HepG2 (cell line): Measurements from ENCODE around the gene EMC9. TPM values are rescaled to one million over a fixed set of nuclear protein-coding genes. Genes with fewer than 3 reads are reported as not detected.

Source experiments
- ATF7-NPFF ChIP-seq: sonication (generic); formaldehyde crosslinking; IDR thresholded peaks from 2 replicates; pipeline ENCODE4 v1.8.1; 2023; ENCODE audit warnings: mild to moderate bottlenecking, low read depth, missing genetic modification reagents, moderate library complexity
- ATM ChIP-seq: fragments of 450-650 bp; IDR thresholded peaks from 2 replicates; pipeline ENCODE4 v1.7.1; 2017; ENCODE audit warnings: mild to moderate bottlenecking, borderline replicate concordance
- BRCA1 ChIP-seq: sonication (generic); formaldehyde crosslinking; IDR thresholded peaks from 2 replicates; pipeline ENCODE4 v1.4.0; 2020; ENCODE audit warnings: missing genetic modification reagents
- CHD2 ChIP-seq: IDR thresholded peaks from 2 replicates; pipeline ENCODE4 v1.6.1; 2011; ENCODE audit warnings: low read depth, low read length, improper control_type of control experiment
- FOXK2 ChIP-seq: fragments of 450-650 bp; IDR thresholded peaks from 2 replicates; pipeline ENCODE4 v1.6.1; 2016
- KDM1A ChIP-seq: IDR thresholded peaks from 2 replicates; pipeline ENCODE4 v1.6.1; 2016; ENCODE audit warnings: missing compliant biosample characterization
- MAZ ChIP-seq, 2 experiments: sonication (generic) in 1 of 2; formaldehyde crosslinking in 1 of 2; IDR thresholded peaks; 2 replicates each; pipeline versions ENCODE4 v1.5.0 to v1.6.1; 2012 to 2020; ENCODE audit warnings: low read depth in 2 of 2, mild to moderate bottlenecking in 2 of 2, borderline replicate concordance in 1 of 2, improper control_type of control experiment in 1 of 2, low read length in 1 of 2, missing genetic modification reagents in 1 of 2, moderate library complexity in 1 of 2
- MBD4 ChIP-seq: IDR thresholded peaks from 2 replicates; pipeline ENCODE4 v1.6.1; 2012; ENCODE audit warnings: low read length, inconsistent platforms, borderline replicate concordance
- MED13 ChIP-seq: sonication (generic); formaldehyde crosslinking; IDR thresholded peaks from 2 replicates; pipeline ENCODE4 v1.5.0; 2020; ENCODE audit warnings: missing genetic modification reagents
- NR2F2 ChIP-seq: IDR thresholded peaks from 2 replicates; pipeline ENCODE4 v1.6.1; 2012; ENCODE audit warnings: low read depth, inconsistent platforms, borderline replicate concordance
- PLRG1 ChIP-seq: fragments of 450-650 bp; conservative IDR thresholded peaks from 2 replicates; pipeline ENCODE4 v1.6.1; 2016
- SSRP1 ChIP-seq: IDR thresholded peaks from 2 replicates; pipeline ENCODE4 v1.6.1; 2016; ENCODE audit warnings: control low read depth
- SUZ12 ChIP-seq: fragments of 150-350 bp; IDR thresholded peaks from 2 replicates; pipeline ENCODE4 v1.6.1; 2014; ENCODE audit warnings: low read depth, low read length
- U2AF2 ChIP-seq: fragments of 200-400 bp; formaldehyde crosslinking; IDR thresholded peaks from 2 replicates; pipeline ENCODE4 v1.6.1; 2017; ENCODE audit warnings: low read depth, mild to moderate bottlenecking, low read length
- ZNF205 ChIP-seq: IDR thresholded peaks from 2 replicates; pipeline ENCODE4 v1.6.1; 2018; ENCODE audit warnings: missing biosample characterization, missing genetic modification reagents
- ZNF292 ChIP-seq: sonication (generic); formaldehyde crosslinking; IDR thresholded peaks from 2 replicates; pipeline ENCODE4 v1.8.1; 2022; ENCODE audit warnings: mild to moderate bottlenecking, low read depth, missing genetic modification reagents, borderline replicate concordance
- ZNF543 ChIP-seq: sonication (generic); formaldehyde crosslinking; IDR thresholded peaks from 2 replicates; pipeline ENCODE4 v1.4.0; 2020; ENCODE audit warnings: mild to moderate bottlenecking, missing genetic modification reagents
- ZNF552 ChIP-seq: sonication (generic); formaldehyde crosslinking; IDR thresholded peaks from 2 replicates; pipeline ENCODE4 v1.9.0; 2022; ENCODE audit warnings: missing genetic modification reagents, mild to moderate bottlenecking, borderline replicate concordance
- ZNF569 ChIP-seq: sonication (generic); formaldehyde crosslinking; IDR thresholded peaks from 2 replicates; pipeline ENCODE4 v1.5.0; 2020; ENCODE audit warnings: mild to moderate bottlenecking, missing genetic modification reagents, moderate library complexity, borderline replicate concordance
- ZNF75D ChIP-seq: sonication (generic); formaldehyde crosslinking; IDR thresholded peaks from 2 replicates; pipeline ENCODE4 v1.8.1; 2023; ENCODE audit warnings: missing genetic modification reagents, mild to moderate bottlenecking, borderline replicate concordance
- polyA plus RNA-seq, 8 experiments: library from polyadenylated mRNA; depleted of rRNA in 3 of 8; stranded (reverse) in 7 of 8; unstranded in 1 of 8; fragments of >200 nt; fragmentation: Illumina TruSeq in 4 of 8; extraction: Trizol in 4 of 8; gene quantifications; 2 replicates each; pipeline versions ENCODE4 v1.2.1 to v1.2.3, GENCODE V29; 2011 to 2016; ENCODE audit warnings: low read depth in 4 of 8, missing spikeins in 1 of 8, mixed read lengths in 1 of 8; ENCODE audit not compliant: insufficient read depth in 1 of 8
- total RNA-seq, 5 experiments: library from RNA; depleted of rRNA; stranded (reverse); fragments of >200 nt; fragmentation: Illumina TruSeq; extraction: Trizol; gene quantifications; 2 replicates each; pipeline ENCODE4 v1.2.3, GENCODE V29; 2016; ENCODE audit warnings: low read depth in 1 of 5
- TF ChIP-seq, protein P1 (sequence below): sonication (generic); formaldehyde crosslinking; IDR thresholded peaks from 2 replicates; pipeline ENCODE4 v1.9.0; 2021; ENCODE audit warnings: missing genetic modification reagents, borderline replicate concordance
- TF ChIP-seq, protein P2 (sequence below): sonication (generic); formaldehyde crosslinking; IDR thresholded peaks from 2 replicates; pipeline ENCODE4 v1.8.1; 2023; ENCODE audit warnings: mild to moderate bottlenecking, moderate library complexity, missing genetic modification reagents
- TF ChIP-seq, protein P3 (sequence below): sonication (generic); formaldehyde crosslinking; IDR thresholded peaks from 2 replicates; pipeline ENCODE4 v1.5.1; 2020; ENCODE audit warnings: missing genetic modification reagents, mild to moderate bottlenecking, borderline replicate concordance
- TF ChIP-seq, protein P4 (sequence below): sonication (generic); formaldehyde crosslinking; IDR thresholded peaks from 2 replicates; pipeline ENCODE4 v1.4.0; 2020; ENCODE audit warnings: missing genetic modification reagents
- TF ChIP-seq, protein P5 (sequence below): sonication (generic); formaldehyde crosslinking; IDR thresholded peaks from 2 replicates; pipeline ENCODE4 v1.8.1; 2023; ENCODE audit warnings: missing genetic modification reagents, mild to moderate bottlenecking, borderline replicate concordance

The EMC9 gene
- total and polyA plus RNA-seq, 2 of the 13 experiments (the other 11 are each of a cell fraction or from before 2014, with no cell fraction given) = 60.5 to 78.7 TPM

DNA sequence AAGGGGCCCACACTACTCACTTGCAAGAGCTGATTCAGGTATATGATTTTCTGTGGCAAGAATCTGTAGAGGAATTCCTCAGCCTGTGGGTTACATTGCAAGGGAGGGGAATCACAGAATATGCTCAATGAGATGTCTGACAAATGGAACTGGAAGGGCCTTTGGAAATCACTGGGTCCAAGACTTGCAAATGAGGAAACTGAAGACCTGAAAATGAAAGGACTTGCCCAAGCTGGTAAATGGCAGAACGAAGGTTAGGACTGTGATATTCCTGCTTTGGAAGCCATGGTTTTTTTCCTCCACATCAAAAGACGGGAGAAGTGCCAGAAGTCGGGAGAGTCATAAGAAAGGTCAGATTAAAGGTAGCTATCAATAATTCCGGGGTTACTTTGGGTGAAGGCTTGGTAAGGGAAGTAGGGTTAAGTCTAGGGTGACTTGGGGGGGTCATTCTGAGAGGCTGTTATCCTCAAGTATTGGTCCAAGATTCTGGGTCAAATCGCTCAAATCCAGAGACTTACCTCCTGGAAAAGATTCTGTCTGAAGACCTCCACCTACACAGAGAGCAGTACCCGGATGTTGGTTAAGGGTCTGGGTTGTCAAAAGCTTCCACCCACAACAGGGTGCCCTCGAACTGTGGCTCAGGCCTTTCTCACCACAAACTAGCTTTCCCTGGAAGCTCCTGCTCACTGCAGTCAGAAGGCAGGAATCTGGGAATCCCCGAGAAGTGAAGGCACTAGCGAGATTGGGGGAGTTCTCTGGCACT lies 4.5 kb upstream of the EMC9 start (continued):
- TF ChIP-seq, protein P1, sequence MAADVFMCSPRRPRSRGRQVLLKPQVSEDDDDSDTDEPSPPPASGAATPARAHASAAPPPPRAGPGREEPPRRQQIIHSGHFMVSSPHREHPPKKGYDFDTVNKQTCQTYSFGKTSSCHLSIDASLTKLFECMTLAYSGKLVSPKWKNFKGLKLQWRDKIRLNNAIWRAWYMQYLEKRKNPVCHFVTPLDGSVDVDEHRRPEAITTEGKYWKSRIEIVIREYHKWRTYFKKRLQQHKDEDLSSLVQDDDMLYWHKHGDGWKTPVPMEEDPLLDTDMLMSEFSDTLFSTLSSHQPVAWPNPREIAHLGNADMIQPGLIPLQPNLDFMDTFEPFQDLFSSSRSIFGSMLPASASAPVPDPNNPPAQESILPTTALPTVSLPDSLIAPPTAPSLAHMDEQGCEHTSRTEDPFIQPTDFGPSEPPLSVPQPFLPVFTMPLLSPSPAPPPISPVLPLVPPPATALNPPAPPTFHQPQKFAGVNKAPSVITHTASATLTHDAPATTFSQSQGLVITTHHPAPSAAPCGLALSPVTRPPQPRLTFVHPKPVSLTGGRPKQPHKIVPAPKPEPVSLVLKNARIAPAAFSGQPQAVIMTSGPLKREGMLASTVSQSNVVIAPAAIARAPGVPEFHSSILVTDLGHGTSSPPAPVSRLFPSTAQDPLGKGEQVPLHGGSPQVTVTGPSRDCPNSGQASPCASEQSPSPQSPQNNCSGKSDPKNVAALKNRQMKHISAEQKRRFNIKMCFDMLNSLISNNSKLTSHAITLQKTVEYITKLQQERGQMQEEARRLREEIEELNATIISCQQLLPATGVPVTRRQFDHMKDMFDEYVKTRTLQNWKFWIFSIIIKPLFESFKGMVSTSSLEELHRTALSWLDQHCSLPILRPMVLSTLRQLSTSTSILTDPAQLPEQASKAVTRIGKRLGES (CRISPR knock-in tag) = no peak
- TF ChIP-seq PLRG1 (no peak), SSRP1 (no peak), FOXK2 (no peak), NR2F2 (no peak), MBD4 (no peak), MAZ (IDR thresholded peaks at IDR 0.05; ENCODE audit: borderline replicate concordance, low read depth, low read length) (no peak), MAZ (CRISPR knock-in tag; IDR thresholded peaks at IDR 0.05; ENCODE audit: low read depth) (no peak), ZNF75D (no peak), ATF7-NPFF (CRISPR knock-in tag) (no peak; the same call in none of the 2 replicates), ZNF205 (CRISPR knock-in tag) (peak; percentile 2; the same call in 1 of the 2 replicates), ZNF292 (no peak), SUZ12 (no peak), ZNF552 (0 out of 2 replicates have a peak, but pooled peaks have one; percentile 80), CHD2 (no peak; the same call in 1 of the 2 replicates), ZNF543 (CRISPR knock-in tag) (0 out of 2 replicates have a peak, but pooled peaks have one; percentile 15), ATM (no peak), U2AF2 (no peak), MED13 (CRISPR knock-in tag) (no peak), KDM1A (CRISPR knock-in tag) (no peak), ZNF569 (no peak), BRCA1 (CRISPR knock-in tag) (peak; percentile 19; the same call in 1 of the 2 replicates)
- TF ChIP-seq, protein P2, sequence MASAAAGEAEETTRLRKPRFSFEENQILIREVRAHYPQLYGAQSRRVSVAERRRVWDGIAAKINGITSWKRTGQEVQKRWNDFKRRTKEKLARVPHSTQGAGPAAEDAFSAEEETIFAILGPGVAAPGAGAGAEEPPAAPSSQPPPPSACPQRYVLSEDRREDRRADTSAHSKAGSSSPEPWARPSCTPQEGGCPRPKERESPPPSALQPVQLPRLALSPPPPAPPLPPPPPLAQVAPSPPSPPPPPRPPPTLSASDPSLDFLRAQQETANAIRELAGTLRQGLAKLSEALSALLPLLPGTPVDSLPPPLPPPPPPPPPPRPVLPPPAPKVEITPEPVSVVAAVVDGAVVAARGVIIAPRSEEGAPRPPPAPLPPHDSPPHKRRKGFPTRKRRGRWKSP (CRISPR knock-in tag) = no peak
- TF ChIP-seq, protein P3, sequence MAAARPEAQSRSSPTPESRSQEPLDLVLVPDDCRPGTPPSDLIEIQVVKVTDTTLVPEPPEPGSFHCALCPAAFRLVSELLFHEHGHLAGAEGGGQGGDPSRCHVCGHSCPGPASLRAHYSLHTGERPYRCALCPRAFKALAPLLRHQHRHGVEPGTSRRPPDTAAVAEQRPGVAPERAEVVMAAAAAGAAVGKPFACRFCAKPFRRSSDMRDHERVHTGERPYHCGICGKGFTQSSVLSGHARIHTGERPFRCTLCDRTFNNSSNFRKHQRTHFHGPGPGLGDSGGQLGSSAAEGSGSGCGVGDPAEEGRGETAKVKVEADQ (CRISPR knock-in tag) = no peak
- TF ChIP-seq, protein P4, sequence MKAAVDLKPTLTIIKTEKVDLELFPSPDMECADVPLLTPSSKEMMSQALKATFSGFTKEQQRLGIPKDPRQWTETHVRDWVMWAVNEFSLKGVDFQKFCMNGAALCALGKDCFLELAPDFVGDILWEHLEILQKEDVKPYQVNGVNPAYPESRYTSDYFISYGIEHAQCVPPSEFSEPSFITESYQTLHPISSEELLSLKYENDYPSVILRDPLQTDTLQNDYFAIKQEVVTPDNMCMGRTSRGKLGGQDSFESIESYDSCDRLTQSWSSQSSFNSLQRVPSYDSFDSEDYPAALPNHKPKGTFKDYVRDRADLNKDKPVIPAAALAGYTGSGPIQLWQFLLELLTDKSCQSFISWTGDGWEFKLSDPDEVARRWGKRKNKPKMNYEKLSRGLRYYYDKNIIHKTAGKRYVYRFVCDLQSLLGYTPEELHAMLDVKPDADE = no peak
- TF ChIP-seq, protein P5, sequence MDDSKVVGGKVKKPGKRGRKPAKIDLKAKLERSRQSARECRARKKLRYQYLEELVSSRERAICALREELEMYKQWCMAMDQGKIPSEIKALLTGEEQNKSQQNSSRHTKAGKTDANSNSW (CRISPR knock-in tag) = no peak; the same call in 1 of the 2 replicates
